Endothelial cell of umbilical vein (primary cell): ENCODE measurements around the gene TSNAXIP1. TPM values are rescaled to one million over a fixed set of nuclear protein-coding genes. Genes with fewer than 3 reads are reported as not detected.
A peak's percentile ranks its signal among the peaks of the same experiment; 100 is the strongest.

ENCODE experiments used
- BruUV-seq: library from RNA; stranded (reverse); fragments of 400-500 nt; replicated peaks from 2 replicates; lab custom pipeline; 2021; lab: Mats Ljungman, UMichigan
- CTCF ChIA-PET: fragments of 300-600, 350-600 bp; sonication (Branson Sonifier 250); formaldehyde crosslinking; loops from one replicate; lab custom pipeline; 2021; ENCODE audit warnings: antibody characterized with exemption, inconsistent platforms; lab: Charles Lee
- POLR2A ChIA-PET: fragments of 300-600, 350-600 bp; sonication (Branson Sonifier 250); formaldehyde crosslinking; loops from one replicate; lab custom pipeline; 2021; ENCODE audit warnings: antibody characterized with exemption, inconsistent platforms; lab: Charles Lee
- DNase-seq: peaks from one replicate; pipeline ENCODE4 v3.0.0-alpha.2; 2011; ENCODE audit warnings: low read depth, low spot score
- FAIRE-seq: peaks from 2 replicates; lab custom pipeline; 2011; peaks lifted over from hg19 to GRCh38; lab: Jason Lieb, UNC
- H2AFZ ChIP-seq: 2 replicates; pipeline ENCODE4 v1.6.0; 2012; ENCODE audit warnings: low read depth, low read length, control low read depth, inconsistent platforms
- H3K27ac ChIP-seq: 2 replicates; pipeline ENCODE4 v1.5.1; 2011; ENCODE audit warnings: low read depth, mild to moderate bottlenecking, control low read depth, low read length, moderate library complexity; ENCODE audit not compliant: insufficient read depth
- H3K27me3 ChIP-seq, 2 experiments: 2 replicates each; pipeline versions ENCODE4 v1.6.0 to v1.6.1; 2011; ENCODE audit warnings: low read length in 2 of 2, mixed read lengths in 1 of 2; ENCODE audit not compliant: control insufficient read depth in 2 of 2, insufficient read depth in 2 of 2
- H3K36me3 ChIP-seq, 2 experiments: 2 replicates in 1 of 2; 3 replicates in 1 of 2; pipeline ENCODE4 v1.5.1; 2011; ENCODE audit warnings: low read length in 2 of 2, mild to moderate bottlenecking in 1 of 2, moderate library complexity in 1 of 2; ENCODE audit not compliant: control insufficient read depth in 2 of 2, insufficient read depth in 2 of 2; ENCODE audit errors: extremely low read depth in 1 of 2
- H3K4me1 ChIP-seq: 3 replicates; pipeline ENCODE4 v1.5.1; 2011; ENCODE audit warnings: mild to moderate bottlenecking, low read length; ENCODE audit not compliant: control insufficient read depth, insufficient read depth; ENCODE audit errors: extremely low read depth
- H3K4me2 ChIP-seq: 2 replicates; pipeline ENCODE4 v1.6.1; 2011; ENCODE audit warnings: low read length, control low read depth, mixed read lengths; ENCODE audit not compliant: insufficient read depth
- H3K4me3 ChIP-seq, 3 experiments: fragments of 200-600 bp in 1 of 3; sonication (generic), shearing (Covaris generic) in 1 of 3; replicated peaks in 1 of 3; 2 replicates each; pipeline ENCODE4 v1.5.1; 2011 to 2016; ENCODE audit warnings: control low read depth in 3 of 3, low read length in 3 of 3, mild to moderate bottlenecking in 2 of 3, inconsistent platforms in 1 of 3, low read depth in 1 of 3, moderate library complexity in 1 of 3; ENCODE audit not compliant: insufficient read depth in 1 of 3
- H3K79me2 ChIP-seq: 2 replicates; pipeline ENCODE4 v1.6.0; 2012; ENCODE audit warnings: low read length, inconsistent platforms; ENCODE audit not compliant: control insufficient read depth, insufficient read depth
- H3K9ac ChIP-seq: replicated peaks from 2 replicates; pipeline ENCODE3; 2011; ENCODE audit warnings: low read length, control low read depth; ENCODE audit not compliant: insufficient read depth; ENCODE audit errors: extremely low read depth
- H3K9me1 ChIP-seq: replicated peaks from 3 replicates; pipeline ENCODE4 v1.6.0; 2011; ENCODE audit warnings: mild to moderate bottlenecking, low read length; ENCODE audit not compliant: control insufficient read depth, insufficient read depth; ENCODE audit errors: extremely low read depth
- H3K9me3 ChIP-seq: replicated peaks from 2 replicates; pipeline ENCODE4 v1.5.1; 2012; ENCODE audit warnings: low read length, inconsistent platforms; ENCODE audit not compliant: control insufficient read depth, insufficient read depth
- H4K20me1 ChIP-seq: replicated peaks from 2 replicates; pipeline ENCODE3; 2011; ENCODE audit warnings: mild to moderate bottlenecking, low read length; ENCODE audit not compliant: control insufficient read depth, insufficient read depth; ENCODE audit errors: extremely low read depth
- CTCF ChIP-seq, 2 donors: IDR thresholded peaks; 1 replicate in 1 of 2; 2 replicates in 1 of 2; pipeline ENCODE4 v1.5.1; 2011; ENCODE audit warnings: low read length in 2 of 2, mild to moderate bottlenecking in 2 of 2, moderate library complexity in 2 of 2, control low read depth in 1 of 2, inconsistent platforms in 1 of 2, low read depth in 1 of 2; ENCODE audit not compliant: insufficient read depth in 1 of 2; ENCODE audit errors: extremely low read depth in 1 of 2
- EZH2 ChIP-seq: IDR thresholded peaks from 2 replicates; pipeline ENCODE4 v1.6.1; 2012; ENCODE audit warnings: borderline replicate concordance, low read depth, mild to moderate bottlenecking, moderate library complexity, low read length, inconsistent platforms; ENCODE audit not compliant: severe bottlenecking
- FOS ChIP-seq: IDR thresholded peaks from 2 replicates; pipeline ENCODE4 v1.6.1; 2011; ENCODE audit warnings: mild to moderate bottlenecking, low read length, moderate library complexity, borderline replicate concordance; ENCODE audit not compliant: insufficient read depth
- JUN ChIP-seq: IDR thresholded peaks from 2 replicates; pipeline ENCODE4 v1.6.1; 2011; ENCODE audit warnings: borderline replicate concordance, low read depth; ENCODE audit not compliant: insufficient read length, insufficient read depth
- MAX ChIP-seq: IDR thresholded peaks from 2 replicates; pipeline ENCODE4 v1.6.1; 2011; ENCODE audit not compliant: insufficient read depth, insufficient read length
- MYC ChIP-seq: IDR thresholded peaks from one replicate; pipeline ENCODE4 v1.6.1; 2011; ENCODE audit warnings: mild to moderate bottlenecking, low read depth, low read length
- POLR2A ChIP-seq: IDR thresholded peaks from 2 replicates; pipeline ENCODE4 v1.6.1; 2012; ENCODE audit warnings: low read depth, mild to moderate bottlenecking, control low read depth, low read length
- dilution Hi-C: fragments of 300-500 bp; cut with MboI; formaldehyde crosslinking; loops from one replicate; pipeline ENCODE4 v1.15.0; 2019; ENCODE audit warnings: low sequenced_read_pairs; ENCODE audit not compliant: extremely low pct_ligation_motif_present
- intact Hi-C: fragments of 100-400 bp; cut with micrococcal nuclease; formaldehyde crosslinking; loops from one replicate; pipeline ENCODE4 v1.10.0; 2022
- polyA plus RNA-seq, 4 experiments: library from polyadenylated mRNA; depleted of rRNA in 3 of 4; stranded (reverse) in 3 of 4; unstranded in 1 of 4; fragments of >200 nt; gene quantifications; 2 replicates each; pipeline versions ENCODE4 v1.2.1 to v1.2.3, GENCODE V29; 2011 to 2012; ENCODE audit warnings: missing spikeins in 1 of 4
- total RNA-seq: library from RNA; stranded (reverse); gene quantifications from 2 replicates; pipeline ENCODE4 v1.2.3, GENCODE V29; 2021

The TSNAXIP1 gene
- total and polyA plus RNA-seq, 2 donors (not counting 3 experiments of a cell fraction or from before 2014, with no cell fraction given): 0.95 to 1.2 TPM

- CTCF ChIA-PET: interaction anchor here (0.9 to 3.3 kb wide), 3 partner anchors 10 to 41 kb away, joined by 3 to 12 read pairs (median 3); partner anchors contain the start of gene CENPT
- Histone ChIP-seq H3K4me3 (no peak overlapping the region), H3K4me1 (peaks cover 9% of the 10 kb centered on the region), H3K36me3 (peaks cover 0 to 20% of the 10 kb centered on the region in 2 experiments), H3K27ac (peak overlapping the region; percentile 77), H3K9ac (peak overlapping the region; percentile 19), H4K20me1 (no peaks in the 10 kb centered on the region), H3K9me1 (no peaks in the 10 kb centered on the region), H2AFZ (no peak overlapping the region), H3K4me2 (peak overlapping the region; percentile 13), H3K79me2 (peaks cover 94% of the 10 kb centered on the region), H3K9me3 (no peaks in the 10 kb centered on the region), H3K27me3 (no peaks in the 10 kb centered on the region)
- BruUV-seq: no TSS peak
- TF ChIP-seq JUN: peak; percentile 43
- TF ChIP-seq CTCF (IDR thresholded peaks at IDR 0.05; ENCODE audit: extremely low read depth in 1 of 2, insufficient read depth in 1 of 2, low read depth in 1 of 2, low read length in 2 of 2): no peak
- no peak for TF ChIP-seq POLR2A
- dilution Hi-C loops (no loop called here), intact Hi-C loops (no loop called here)
- peak; percentile 89 for FAIRE-seq
- peak; percentile 89 for DNase-seq
- POLR2A ChIA-PET: no interaction called here
These were observed 51.0 kb downstream of the TSNAXIP1 start for GRCh38 chr16:67857547-67858233.

GRCh38 chr16:67858500-67858899, 51.8 kb downstream of the TSNAXIP1 start:
- H3K4me2 ChIP-seq: no peak overlapping the region
- no peak overlapping the region for H2AFZ ChIP-seq
- H3K79me2 ChIP-seq: peaks cover 94% of the 10 kb centered on the region
- TF ChIP-seq FOS (no peak), MAX (no peak), EZH2 (no peak), MYC (no peak), CTCF (IDR thresholded peaks at IDR 0.05; ENCODE audit: extremely low read depth in 1 of 2, insufficient read depth in 1 of 2, low read depth in 1 of 2, low read length in 2 of 2) (no peak)
- peak overlapping the region; percentile 77 for H3K27ac ChIP-seq
- ChIA-PET CTCF (interaction anchor here (1.5 to 3.3 kb wide), 2 partner anchors 42 kb away, joined by 4 to 12 read pairs; no protein-coding TSS in a partner anchor), POLR2A (no interaction called here)
- peaks cover 9% of the 10 kb centered on the region for H3K4me1 ChIP-seq
- no peaks in the 10 kb centered on the region for H4K20me1 ChIP-seq
- H3K27me3 ChIP-seq: no peaks in the 10 kb centered on the region
- H3K36me3 ChIP-seq: peaks cover 0 to 20% of the 10 kb centered on the region in 2 experiments
- BruUV-seq: no TSS peak
- no peaks in the 10 kb centered on the region for H3K9me3 ChIP-seq
- dilution Hi-C loops: no loop called here
- intact Hi-C loops: no loop called here
- DNase-seq: no peak
- peak overlapping the region; percentile 19 for H3K9ac ChIP-seq
- no peak overlapping the region for H3K4me3 ChIP-seq
- no peaks in the 10 kb centered on the region for H3K9me1 ChIP-seq
- FAIRE-seq: no peak
